ENCODE results near the gene FCN3.

DNA sequence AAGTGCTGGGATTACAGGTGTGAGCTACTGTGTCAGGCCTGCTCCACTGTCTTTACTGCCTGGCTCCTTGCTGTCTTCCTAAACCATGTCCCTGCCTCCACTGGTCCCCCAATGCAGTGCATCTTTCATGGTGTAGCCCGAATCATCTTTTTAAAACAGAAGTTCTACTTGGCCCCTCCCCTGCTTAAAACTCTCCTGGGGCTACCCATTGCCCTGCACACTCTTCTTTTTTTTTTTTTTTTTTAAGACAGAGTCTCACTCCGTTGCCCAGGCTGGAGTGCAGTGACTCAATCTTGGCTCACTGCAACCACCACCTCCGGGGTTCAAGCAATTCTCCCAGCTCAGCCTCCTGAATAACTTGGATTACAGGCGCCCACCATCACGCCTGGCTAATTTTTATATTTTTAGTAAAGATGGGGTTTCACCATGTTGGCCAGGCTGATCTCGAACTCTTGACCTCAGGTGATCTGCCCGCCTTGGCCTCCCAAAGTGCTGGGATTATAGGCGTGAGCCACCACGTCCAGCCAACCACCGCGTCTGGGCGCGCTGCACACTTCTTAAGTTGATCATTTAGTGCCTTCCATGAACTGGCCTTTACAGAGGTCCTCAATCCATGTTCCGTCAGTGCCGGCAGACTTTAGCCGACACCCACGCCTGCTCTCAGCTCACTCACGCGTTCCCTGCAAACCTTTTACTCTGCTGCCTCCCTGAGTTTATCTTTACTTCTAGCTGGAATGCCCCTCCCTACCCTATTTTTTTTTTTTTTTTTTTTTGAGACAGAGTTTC is 2.4 kb downstream of the FCN3 start:
- TF ChIP-seq, protein P1, sequence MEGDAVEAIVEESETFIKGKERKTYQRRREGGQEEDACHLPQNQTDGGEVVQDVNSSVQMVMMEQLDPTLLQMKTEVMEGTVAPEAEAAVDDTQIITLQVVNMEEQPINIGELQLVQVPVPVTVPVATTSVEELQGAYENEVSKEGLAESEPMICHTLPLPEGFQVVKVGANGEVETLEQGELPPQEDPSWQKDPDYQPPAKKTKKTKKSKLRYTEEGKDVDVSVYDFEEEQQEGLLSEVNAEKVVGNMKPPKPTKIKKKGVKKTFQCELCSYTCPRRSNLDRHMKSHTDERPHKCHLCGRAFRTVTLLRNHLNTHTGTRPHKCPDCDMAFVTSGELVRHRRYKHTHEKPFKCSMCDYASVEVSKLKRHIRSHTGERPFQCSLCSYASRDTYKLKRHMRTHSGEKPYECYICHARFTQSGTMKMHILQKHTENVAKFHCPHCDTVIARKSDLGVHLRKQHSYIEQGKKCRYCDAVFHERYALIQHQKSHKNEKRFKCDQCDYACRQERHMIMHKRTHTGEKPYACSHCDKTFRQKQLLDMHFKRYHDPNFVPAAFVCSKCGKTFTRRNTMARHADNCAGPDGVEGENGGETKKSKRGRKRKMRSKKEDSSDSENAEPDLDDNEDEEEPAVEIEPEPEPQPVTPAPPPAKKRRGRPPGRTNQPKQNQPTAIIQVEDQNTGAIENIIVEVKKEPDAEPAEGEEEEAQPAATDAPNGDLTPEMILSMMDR (IDR thresholded peaks at IDR 0.05; ENCODE audit: insufficient read depth, low read length, poor library complexity, severe bottlenecking) = no peak
- no peak for TF ChIP-seq EZH2phosphoT487 (conservative IDR thresholded peaks at IDR 0.05; ENCODE audit: low read length)

All from SU-DHL-6 (cell line).